ENCODE results near the gene RYR2.

Gene RYR2

DNA sequence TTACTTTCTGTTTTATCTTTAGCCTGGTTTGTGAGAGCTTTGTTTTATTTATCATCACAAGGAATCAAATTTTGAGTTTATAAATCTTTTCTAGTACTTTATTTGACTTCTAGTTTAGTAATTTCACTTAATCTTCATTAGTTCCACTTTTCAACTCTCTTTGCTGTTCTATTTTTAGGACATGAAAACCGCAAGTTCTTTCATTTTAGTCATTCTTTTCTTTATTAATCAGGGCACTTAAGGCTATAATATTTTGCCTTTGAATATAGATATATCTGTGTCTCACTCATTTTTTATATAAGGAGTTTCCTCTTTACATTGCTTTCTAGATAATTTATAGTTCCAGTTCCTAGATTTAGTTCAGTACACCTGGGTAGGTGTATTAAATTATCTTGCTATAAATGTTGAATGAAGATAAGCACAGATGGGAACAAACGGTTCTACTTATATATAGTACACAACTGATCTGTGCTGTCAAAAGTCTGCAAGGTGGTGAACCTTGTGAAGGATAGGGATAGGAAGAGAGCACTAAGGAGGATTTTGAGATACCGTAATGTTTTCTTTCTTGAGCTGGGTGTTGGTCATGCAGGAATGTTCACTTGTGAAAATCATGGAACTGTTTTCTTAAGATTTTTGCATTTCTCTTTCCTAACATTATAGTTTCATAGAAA, 402.3 kb downstream of the RYR2 start:
- DNase-seq (ENCODE audit: low read depth in 2 of 2): no peak
- H3K4me3 ChIP-seq (replicated peaks in 1 of 2; ENCODE audit: low read depth in 2 of 2, low read length in 2 of 2): no peak overlapping the region
- TF ChIP-seq, protein P1, sequence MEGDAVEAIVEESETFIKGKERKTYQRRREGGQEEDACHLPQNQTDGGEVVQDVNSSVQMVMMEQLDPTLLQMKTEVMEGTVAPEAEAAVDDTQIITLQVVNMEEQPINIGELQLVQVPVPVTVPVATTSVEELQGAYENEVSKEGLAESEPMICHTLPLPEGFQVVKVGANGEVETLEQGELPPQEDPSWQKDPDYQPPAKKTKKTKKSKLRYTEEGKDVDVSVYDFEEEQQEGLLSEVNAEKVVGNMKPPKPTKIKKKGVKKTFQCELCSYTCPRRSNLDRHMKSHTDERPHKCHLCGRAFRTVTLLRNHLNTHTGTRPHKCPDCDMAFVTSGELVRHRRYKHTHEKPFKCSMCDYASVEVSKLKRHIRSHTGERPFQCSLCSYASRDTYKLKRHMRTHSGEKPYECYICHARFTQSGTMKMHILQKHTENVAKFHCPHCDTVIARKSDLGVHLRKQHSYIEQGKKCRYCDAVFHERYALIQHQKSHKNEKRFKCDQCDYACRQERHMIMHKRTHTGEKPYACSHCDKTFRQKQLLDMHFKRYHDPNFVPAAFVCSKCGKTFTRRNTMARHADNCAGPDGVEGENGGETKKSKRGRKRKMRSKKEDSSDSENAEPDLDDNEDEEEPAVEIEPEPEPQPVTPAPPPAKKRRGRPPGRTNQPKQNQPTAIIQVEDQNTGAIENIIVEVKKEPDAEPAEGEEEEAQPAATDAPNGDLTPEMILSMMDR (IDR thresholded peaks at IDR 0.05; ENCODE audit: low read depth, low read length): no peak

GRCh38 chr1:237448042-237448441, 406.1 kb downstream of the RYR2 start:
- H3K4me3 ChIP-seq (replicated peaks in 1 of 2; ENCODE audit: low read depth in 2 of 2, low read length in 2 of 2): no peak overlapping the region
- no peak for DNase-seq (ENCODE audit: low read depth in 2 of 2)
- TF ChIP-seq, protein P1 (IDR thresholded peaks at IDR 0.05; ENCODE audit: low read depth, low read length): no peak

GRCh38 chr1:237457573-237457972, 415.6 kb downstream of the RYR2 start:
- TF ChIP-seq, protein P1 (IDR thresholded peaks at IDR 0.05; ENCODE audit: low read depth, low read length): no peak
- no peak overlapping the region for H3K4me3 ChIP-seq (replicated peaks in 1 of 2; ENCODE audit: low read depth in 2 of 2, low read length in 2 of 2)
- DNase-seq (ENCODE audit: low read depth in 2 of 2): no peak

GRCh38 chr1:237467320-237467719, 425.3 kb downstream of the RYR2 start:
- TF ChIP-seq, protein P1 (IDR thresholded peaks at IDR 0.05; ENCODE audit: low read depth, low read length): no peak
- DNase-seq (ENCODE audit: low read depth in 2 of 2): no peak

DNA sequence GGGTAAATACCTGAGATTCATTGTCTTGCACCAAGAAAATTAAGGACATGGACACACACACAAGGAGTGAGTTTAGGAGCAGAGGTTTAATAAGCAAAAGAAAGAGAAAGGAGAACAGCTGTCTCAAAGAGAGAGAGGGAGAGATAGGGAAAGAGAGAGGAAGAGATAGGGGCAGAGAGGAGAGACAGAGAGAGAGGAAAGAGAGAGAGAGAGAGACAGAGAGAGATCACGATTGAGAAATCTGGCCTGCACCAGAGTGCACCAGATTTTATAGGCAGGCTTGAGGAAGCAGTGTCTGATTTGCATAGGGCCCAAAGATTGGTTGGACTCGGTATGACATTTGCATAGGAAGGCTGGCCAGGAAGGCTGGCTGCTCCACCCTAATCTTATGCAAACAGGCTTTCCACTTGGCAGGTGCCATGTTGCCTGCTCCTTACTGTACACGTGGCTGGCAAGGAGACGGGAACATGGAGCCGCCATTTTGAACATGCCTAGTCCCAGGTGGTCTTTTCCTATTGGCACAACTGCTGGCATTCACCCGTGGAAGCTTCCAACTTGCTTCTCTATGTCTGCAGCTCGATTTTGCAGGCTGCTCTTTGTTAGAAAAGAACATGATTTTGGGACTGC, 428.8 kb downstream of the RYR2 start:
- TF ChIP-seq, protein P1 (IDR thresholded peaks at IDR 0.05; ENCODE audit: low read depth, low read length): no peak
- peak in 1 of 2 donors; percentile 2 for DNase-seq (ENCODE audit: low read depth in 2 of 2)
- H3K4me3 ChIP-seq (replicated peaks in 1 of 2; ENCODE audit: low read depth in 2 of 2, low read length in 2 of 2): no peak overlapping the region

More at GRCh38 chr1:237467320-237467719, 425.3 kb downstream of the RYR2 start:
- H3K4me3 ChIP-seq (replicated peaks in 1 of 2; ENCODE audit: low read depth in 2 of 2, low read length in 2 of 2): no peak overlapping the region

DNA sequence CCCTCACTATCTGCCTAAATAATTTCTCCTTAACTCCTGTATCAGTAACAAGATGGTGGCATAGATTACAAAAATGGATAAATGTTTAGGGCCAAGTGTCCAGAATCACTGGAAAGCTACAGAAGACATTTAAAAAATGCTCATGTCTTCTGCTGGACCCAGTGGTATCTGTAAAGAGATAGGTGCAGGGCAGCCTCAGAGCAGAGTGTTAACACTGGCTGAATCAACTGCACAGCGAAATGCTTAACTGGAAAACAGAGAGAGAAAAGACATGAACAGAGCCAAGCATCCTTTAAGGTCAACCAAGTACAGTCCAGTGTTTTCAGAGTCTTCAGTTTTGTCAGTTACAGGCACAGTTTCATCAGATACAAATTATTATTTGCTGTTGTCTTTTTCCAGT, 429.4 kb downstream of the RYR2 start:
- no peak overlapping the region for H3K4me3 ChIP-seq (replicated peaks in 1 of 2; ENCODE audit: low read depth in 2 of 2, low read length in 2 of 2)
- DNase-seq (ENCODE audit: low read depth in 2 of 2): no peak
- TF ChIP-seq, protein P1 (IDR thresholded peaks at IDR 0.05; ENCODE audit: low read depth, low read length): no peak

All from cardiac fibroblast (primary cell).